GM13977 (cell line): ENCODE data around the gene CD300LG.

ENCODE experiments used
- DNase-seq: peaks from one replicate; pipeline ENCODE4 v3.0.0; 2012; ENCODE audit warnings: low spot score
- in situ Hi-C: fragments of 300-500 bp; cut with MboI; formaldehyde crosslinking; loops from one replicate; pipeline ENCODE4 v1.12.0; 2022; ENCODE audit warnings: low sequenced_read_pairs, low pct_unique_long_range_greater_than_20kb, mixed read lengths, inconsistent platforms; ENCODE audit not compliant: unreplicated experiment
- TF ChIP-seq, protein P1 (sequence below): IDR thresholded peaks from 2 replicates; pipeline ENCODE4 v1.5.1; 2012; ENCODE audit warnings: mild to moderate bottlenecking, control low read depth; ENCODE audit not compliant: insufficient read depth; ENCODE audit errors: extremely low read depth, missing control alignments

The CD300LG gene

DNA sequence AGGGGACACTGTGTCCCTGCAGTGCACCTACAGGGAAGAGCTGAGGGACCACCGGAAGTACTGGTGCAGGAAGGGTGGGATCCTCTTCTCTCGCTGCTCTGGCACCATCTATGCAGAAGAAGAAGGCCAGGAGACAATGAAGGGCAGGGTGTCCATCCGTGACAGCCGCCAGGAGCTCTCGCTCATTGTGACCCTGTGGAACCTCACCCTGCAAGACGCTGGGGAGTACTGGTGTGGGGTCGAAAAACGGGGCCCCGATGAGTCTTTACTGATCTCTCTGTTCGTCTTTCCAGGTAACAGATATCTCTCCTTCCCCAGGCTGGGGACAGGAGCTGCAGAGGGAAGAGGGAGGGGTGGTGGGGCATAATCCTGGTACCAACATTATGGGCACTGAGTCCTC lies 1.6 kb downstream of the CD300LG start:
- TF ChIP-seq, protein P1, sequence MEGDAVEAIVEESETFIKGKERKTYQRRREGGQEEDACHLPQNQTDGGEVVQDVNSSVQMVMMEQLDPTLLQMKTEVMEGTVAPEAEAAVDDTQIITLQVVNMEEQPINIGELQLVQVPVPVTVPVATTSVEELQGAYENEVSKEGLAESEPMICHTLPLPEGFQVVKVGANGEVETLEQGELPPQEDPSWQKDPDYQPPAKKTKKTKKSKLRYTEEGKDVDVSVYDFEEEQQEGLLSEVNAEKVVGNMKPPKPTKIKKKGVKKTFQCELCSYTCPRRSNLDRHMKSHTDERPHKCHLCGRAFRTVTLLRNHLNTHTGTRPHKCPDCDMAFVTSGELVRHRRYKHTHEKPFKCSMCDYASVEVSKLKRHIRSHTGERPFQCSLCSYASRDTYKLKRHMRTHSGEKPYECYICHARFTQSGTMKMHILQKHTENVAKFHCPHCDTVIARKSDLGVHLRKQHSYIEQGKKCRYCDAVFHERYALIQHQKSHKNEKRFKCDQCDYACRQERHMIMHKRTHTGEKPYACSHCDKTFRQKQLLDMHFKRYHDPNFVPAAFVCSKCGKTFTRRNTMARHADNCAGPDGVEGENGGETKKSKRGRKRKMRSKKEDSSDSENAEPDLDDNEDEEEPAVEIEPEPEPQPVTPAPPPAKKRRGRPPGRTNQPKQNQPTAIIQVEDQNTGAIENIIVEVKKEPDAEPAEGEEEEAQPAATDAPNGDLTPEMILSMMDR: no peak
- in situ Hi-C loops: no loop called here
- DNase-seq: no peak

DNA sequence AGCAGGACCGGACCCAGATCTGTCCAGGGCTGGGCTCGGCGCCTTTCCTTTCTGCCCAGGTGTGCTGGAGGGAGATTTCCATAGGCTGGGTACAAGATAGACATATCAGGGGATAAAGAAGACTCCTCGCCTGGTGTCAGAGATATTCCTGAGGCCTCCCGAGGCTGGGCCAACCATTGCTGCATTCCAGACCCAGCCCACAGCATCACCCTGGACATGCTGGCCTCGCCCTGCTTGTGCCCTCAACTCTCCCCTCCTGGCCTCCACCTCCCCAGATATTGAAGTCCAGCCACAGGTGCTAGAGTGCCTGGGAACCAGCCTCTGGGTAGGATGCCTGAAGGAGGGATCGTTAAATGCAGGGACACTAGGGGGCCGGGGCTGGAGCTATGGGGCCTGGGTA lies 2.1 kb downstream of the CD300LG start:
- TF ChIP-seq, protein P1: no peak
- no peak for DNase-seq
- in situ Hi-C loops: no loop called here

DNA sequence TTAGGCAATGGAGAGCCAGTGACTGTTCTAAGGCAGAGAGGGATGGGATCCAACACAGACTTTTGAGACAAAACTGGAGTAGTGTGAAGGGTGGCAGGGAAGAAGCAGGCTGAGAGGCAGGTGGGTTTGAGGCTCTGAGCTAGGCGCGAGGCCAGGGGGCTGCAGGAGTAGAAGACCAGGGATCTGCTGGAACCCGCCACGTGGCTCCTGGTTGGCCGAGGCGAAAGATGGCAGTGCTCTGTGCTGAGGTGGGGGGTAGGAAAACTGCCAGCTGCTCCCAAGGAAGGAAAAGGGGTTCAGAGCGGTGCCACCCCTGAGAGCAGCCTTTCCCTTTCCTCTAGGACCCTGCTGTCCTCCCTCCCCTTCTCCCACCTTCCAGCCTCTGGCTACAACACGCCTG lies 5.6 kb downstream of the CD300LG start:
- TF ChIP-seq, protein P1: no peak
- no peak for DNase-seq
- in situ Hi-C loops: no loop called here

DNA sequence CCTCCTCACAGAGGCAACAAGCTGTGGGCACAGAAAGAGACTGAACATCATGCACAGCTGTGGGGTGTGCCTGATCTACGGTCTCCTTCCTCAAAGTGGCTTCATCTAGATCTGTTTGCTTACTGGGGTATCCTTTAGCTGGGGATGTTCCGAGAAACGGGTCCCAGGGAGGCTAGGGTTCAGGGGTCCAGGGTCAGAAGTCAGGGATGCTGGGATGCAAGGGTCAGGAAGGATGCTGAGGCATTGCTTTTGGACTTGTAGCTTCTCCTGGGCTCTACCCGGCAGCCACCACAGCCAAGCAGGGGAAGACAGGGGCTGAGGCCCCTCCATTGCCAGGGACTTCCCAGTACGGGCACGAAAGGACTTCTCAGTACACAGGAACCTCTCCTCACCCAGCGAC lies 6.6 kb downstream of the CD300LG start:
- in situ Hi-C loops: no loop called here
- no peak for DNase-seq
- TF ChIP-seq, protein P1: no peak

GRCh38 chr17:43854498-43854897 lies 7.5 kb downstream of the CD300LG start:
- no peak for DNase-seq
- in situ Hi-C loops: no loop called here
- TF ChIP-seq, protein P1: no peak

GRCh38 chr17:43855061-43855460 lies 8.1 kb downstream of the CD300LG start:
- in situ Hi-C loops: no loop called here
- DNase-seq: no peak
- TF ChIP-seq, protein P1: no peak

GRCh38 chr17:43856141-43856540 lies 9.2 kb downstream of the CD300LG start:
- TF ChIP-seq, protein P1: no peak
- in situ Hi-C loops: no loop called here
- DNase-seq: no peak
